Rectal smooth muscle tissue (tissue), 1 donor: Measurements from ENCODE around the gene BCDIN3D.
"Not testable (repeated sequence)": the region's sequence is repeated elsewhere in the genome, so short reads cannot be mapped to it uniquely, and the experiment has no call there.

ENCODE experiments used
- H3K27ac ChIP-seq: one replicate; pipeline ENCODE4 v1.7.0; 2013; ENCODE audit warnings: low read depth, low read length, inconsistent platforms
- H3K27me3 ChIP-seq: one replicate; pipeline ENCODE4 v1.7.0; 2013; ENCODE audit warnings: low read length; ENCODE audit not compliant: control insufficient read depth, insufficient read depth
- H3K36me3 ChIP-seq: one replicate; pipeline ENCODE4 v1.7.0; 2013; ENCODE audit warnings: low read length; ENCODE audit not compliant: control insufficient read depth, insufficient read depth
- H3K4me1 ChIP-seq: one replicate; pipeline ENCODE4 v1.7.0; 2013; ENCODE audit warnings: low read length; ENCODE audit not compliant: control insufficient read depth, insufficient read depth
- H3K4me3 ChIP-seq: one replicate; pipeline ENCODE4 v1.7.0; 2013; ENCODE audit warnings: low read length
- H3K9ac ChIP-seq: one replicate; pipeline ENCODE4 v1.7.0; 2013; ENCODE audit warnings: low read length

The BCDIN3D gene

DNA sequence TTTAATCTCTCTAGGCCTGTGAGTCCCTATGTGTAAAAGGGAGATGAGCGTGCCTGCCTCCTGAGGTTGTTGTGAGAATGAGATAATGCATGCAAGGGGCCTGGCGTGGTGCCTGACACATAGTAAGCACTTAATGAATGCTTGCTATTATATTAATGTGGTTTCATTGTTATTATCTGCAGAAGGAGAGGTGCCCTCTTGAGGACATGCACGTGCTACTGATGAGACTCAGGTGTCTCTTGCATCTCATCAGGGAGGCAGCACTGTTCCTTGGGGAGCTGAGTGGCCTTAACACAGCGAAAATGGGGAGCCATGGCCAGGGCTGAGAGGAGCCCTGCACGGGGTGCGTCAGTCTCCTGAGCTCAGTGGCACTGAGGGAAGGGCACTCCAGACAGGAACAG lies 29.9 kb upstream of the BCDIN3D start:
- no peak overlapping the region for H3K4me3 ChIP-seq
- no peaks in the 10 kb centered on the region for H3K27me3 ChIP-seq
- no peaks in the 10 kb centered on the region for H3K4me1 ChIP-seq
- no peaks in the 10 kb centered on the region for H3K36me3 ChIP-seq
- no peak overlapping the region for H3K9ac ChIP-seq
- no peak overlapping the region for H3K27ac ChIP-seq

DNA sequence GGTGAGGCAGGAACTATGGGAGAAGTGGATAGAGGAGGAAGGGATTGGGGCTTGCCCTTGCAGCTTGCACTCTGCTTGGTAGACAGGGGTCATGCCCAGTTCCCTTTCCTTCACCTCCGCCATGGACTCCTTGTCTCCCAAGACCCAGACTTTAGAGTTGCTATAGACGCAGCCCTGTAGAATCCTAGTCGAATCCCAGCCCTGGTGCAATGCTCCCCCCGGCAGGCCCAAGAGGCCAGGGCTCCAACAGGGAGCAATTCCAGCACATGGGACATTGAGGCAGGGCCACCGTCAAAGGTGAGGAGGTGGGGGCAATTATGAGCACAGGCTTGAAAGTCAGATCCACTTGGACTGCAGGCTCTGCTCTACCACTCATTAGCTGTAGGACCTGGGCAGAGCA lies 29.5 kb upstream of the BCDIN3D start:
- Histone ChIP-seq H3K27ac (no peak overlapping the region), H3K9ac (no peak overlapping the region), H3K4me3 (no peak overlapping the region), H3K27me3 (no peaks in the 10 kb centered on the region), H3K4me1 (no peaks in the 10 kb centered on the region), H3K36me3 (no peaks in the 10 kb centered on the region)

DNA sequence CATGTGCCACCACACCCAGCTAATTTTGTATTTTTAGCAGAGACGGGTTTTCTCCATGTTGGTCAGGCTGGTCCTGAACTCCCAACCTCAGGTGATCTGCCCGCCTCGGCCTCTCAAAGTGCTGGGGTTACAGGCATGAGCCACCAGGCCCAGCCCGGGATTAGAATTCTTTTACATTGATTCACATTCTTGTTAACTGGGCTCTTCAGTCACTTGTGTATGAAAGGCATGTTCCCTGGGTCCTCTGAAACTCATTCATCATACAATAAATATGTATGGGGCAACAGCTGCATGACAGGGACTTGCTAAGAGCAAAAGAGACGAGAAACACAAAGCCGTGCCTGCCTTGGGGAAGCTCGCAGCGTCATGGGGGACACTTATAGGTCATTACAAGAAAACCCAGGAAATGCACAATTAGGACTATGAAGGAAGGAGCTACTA lies 28.9 kb upstream of the BCDIN3D start:
- not testable (repeated sequence) for H3K4me3 ChIP-seq, H3K36me3 ChIP-seq, H3K27ac ChIP-seq, H3K9ac ChIP-seq, H3K4me1 ChIP-seq, H3K27me3 ChIP-seq

DNA sequence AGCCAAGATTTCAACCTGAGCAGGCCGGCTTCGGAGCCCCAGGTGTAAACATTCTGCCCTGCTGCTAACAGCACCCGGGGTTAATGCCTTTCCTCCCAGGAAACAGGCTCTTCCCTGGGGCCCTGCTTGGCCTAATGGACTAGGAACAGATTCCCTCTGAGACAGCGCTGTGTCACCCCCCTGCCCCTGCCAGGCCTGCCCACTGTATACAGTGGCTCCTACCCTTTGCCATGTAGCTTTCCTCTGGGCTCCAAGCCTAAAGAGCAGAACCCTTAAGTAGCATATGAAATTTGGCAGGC lies 28.3 kb upstream of the BCDIN3D start:
- Histone ChIP-seq H3K27me3 (no peaks in the 10 kb centered on the region), H3K36me3 (no peaks in the 10 kb centered on the region), H3K4me1 (no peaks in the 10 kb centered on the region), H3K9ac (no peak overlapping the region), H3K4me3 (no peak overlapping the region), H3K27ac (no peak overlapping the region)

DNA sequence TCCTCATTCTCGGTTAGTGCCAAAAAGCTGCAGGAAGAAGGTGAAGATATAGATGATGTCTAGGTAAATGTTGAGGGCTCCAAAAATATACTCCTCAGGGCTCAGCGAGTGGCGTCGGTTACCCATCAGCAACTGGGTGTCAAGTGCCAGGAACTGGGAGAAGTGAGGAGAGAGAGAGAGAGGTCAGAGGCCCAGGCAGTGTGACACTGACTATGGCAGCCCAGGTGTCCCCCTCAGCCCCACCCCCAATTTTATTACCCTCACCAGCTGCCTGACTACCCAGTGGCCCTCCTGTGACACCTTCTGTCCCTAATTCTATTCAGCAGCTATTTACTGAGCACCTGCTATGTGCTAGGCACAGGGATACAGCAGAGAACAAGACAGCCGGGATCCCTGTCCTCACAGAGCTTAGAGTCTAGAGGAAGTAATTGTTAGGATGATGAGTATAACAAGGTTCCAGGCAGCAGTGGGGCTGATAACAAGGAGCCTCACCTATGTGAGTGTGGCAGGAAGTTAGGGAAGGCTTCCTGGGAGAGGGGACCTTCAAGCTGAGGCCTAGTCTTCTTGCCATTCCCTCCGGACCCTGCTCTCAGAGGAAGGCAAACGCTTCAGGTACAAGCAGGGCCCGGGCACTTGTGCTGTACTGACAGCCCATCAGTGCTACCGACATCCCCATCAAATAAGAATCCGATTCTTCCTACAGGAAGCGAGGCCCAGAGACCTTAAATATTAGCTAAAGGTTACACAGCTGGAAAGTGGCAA lies 27.8 kb upstream of the BCDIN3D start:
- Histone ChIP-seq H3K9ac (no peak overlapping the region), H3K27ac (no peak overlapping the region), H3K27me3 (no peaks in the 10 kb centered on the region), H3K4me1 (no peaks in the 10 kb centered on the region), H3K4me3 (no peak overlapping the region), H3K36me3 (no peaks in the 10 kb centered on the region)

DNA sequence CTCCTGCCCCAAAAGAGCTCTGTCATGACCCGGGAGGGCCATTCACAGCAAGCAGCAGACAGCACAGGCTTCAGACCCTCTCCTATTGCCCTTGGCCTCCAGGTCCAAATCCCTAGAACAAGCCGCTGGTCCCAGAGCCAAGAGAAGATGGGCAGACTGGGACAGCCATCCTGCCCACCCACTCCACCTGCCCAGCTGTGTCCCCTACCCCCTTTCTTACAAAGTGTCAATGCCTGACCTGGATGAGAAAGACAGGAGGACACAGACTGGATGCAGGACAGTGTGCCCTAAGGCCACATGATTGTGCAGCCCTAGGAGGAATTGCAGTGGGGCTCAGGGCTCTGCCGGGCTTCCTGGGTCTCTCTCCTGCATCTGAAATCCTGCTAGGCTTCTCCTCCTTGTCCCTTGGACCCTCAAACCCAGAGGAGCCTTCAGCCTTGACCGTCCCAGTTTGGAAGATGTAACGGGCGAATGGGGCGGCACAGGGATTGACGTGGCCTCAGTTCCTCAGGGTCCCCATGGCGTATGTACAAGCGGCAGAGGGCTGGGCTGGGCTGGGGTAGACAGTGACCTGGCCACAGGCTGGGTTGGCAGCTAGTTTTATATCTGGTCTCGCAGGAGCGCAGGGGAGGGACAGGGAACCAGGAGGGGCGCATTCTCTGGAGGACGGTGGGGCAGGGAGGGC lies 27.1 kb upstream of the BCDIN3D start:
- H3K4me1 ChIP-seq, result no peaks in the 10 kb centered on the region
- H3K36me3 ChIP-seq, result no peaks in the 10 kb centered on the region
- no peak overlapping the region for H3K27ac ChIP-seq
- H3K27me3 ChIP-seq, result no peaks in the 10 kb centered on the region
- H3K4me3 ChIP-seq, result no peak overlapping the region
- H3K9ac ChIP-seq, result no peak overlapping the region

DNA sequence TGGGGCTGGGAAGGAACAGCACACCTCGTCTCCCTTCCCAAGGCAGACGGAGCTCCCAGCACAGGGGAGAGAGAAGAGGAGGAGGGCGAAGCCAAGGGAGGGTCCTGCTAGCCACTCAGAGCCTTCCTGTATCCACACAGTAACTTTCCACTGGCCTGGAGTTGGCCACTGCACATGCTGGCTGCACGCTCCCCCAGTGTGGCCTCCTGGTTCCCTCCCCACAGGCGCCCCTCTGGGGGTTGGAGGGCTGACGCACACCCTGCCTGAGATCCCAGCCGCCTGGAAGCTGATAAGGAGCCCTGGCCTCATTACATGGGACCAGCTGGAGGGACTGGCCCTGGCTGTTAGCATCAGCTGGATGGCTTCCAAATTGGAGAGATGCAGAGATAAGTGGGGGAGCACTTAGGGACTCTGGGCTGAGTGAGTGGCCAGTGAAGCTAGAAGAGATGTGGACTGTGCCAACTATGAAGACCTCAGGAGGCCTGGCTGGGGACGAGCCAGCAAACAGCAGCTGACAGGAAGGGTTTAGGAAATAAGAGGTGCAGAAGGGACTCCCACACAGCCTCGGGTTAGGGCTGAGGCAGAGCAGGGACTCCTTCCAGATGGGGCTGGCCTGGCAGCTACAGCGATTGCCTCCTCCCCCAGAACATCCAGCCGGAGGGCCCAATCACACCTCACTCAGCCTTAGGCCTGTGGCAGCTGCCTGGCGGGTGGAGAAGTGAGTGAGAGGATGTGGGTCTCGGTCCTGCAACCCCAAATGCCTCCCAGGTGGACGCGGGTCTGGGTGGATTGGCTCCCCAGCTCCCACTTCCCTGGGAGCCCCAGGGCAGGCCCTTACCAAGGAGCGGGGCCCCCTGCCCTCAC lies 26.3 kb upstream of the BCDIN3D start:
- Histone ChIP-seq H3K27ac (no peak overlapping the region), H3K27me3 (no peaks in the 10 kb centered on the region), H3K36me3 (no peaks in the 10 kb centered on the region), H3K4me1 (no peaks in the 10 kb centered on the region), H3K4me3 (no peak overlapping the region), H3K9ac (no peak overlapping the region)

DNA sequence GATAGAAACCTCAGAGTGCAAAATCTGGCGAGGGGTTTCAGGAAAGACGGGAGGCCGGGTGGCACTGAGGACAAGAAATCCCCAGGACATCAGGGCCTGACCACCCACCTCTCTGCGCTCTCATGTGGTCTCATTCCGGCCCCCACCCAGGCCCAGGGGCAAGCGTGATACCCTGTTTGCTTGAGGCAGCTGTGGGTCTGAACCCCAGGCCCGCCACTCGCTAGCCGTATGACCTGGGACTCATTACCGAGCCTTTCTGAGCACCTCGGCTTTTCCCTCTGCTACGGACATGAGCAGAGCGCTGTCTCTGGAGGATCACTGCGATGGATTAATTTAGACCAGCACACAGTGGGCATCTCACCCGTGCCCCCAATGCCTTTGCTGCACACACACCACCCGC lies 25.5 kb upstream of the BCDIN3D start:
- Histone ChIP-seq H3K27ac (peak overlapping the region; percentile 20), H3K27me3 (no peaks in the 10 kb centered on the region), H3K9ac (no peak overlapping the region), H3K4me1 (no peaks in the 10 kb centered on the region), H3K36me3 (no peaks in the 10 kb centered on the region), H3K4me3 (no peak overlapping the region)

DNA sequence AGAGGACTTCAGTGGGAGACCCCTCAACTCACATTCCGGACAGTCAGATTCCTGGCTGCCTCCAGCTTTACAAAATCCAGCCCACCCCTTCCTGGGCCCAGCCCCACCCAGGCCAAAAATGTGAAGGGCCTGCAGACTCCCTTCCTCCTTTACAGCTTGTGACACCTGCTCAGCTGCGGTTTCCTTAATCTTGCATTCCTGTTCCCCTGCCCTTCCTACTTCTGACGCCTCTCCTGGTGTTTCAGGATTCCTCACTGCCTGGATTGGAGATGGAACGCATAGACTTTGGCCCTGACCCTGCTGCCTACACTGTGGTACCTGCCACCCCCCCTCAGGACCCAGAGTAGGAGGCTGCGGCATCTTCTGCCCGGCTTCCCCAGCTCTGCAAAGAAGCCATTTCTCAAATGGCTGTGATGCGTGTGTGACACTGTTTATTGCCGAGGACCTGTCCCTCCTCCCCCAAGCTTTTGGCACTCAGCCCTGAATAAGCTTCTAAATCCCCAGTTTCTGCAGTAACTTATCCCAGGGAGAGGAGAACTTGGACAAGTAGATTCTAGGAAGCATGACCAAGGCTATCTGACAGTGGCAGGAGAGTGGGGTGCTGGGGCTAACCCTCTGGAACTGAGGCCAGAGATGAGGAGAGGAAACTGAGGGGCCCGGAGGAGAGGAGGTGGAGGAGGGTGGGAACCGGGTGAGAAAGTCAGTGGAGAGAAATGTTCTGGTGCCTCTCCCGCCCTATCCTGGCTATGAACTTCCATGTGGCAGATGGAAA lies 24.9 kb upstream of the BCDIN3D start:
- no peaks in the 10 kb centered on the region for H3K4me1 ChIP-seq
- no peaks in the 10 kb centered on the region for H3K27me3 ChIP-seq
- no peak overlapping the region for H3K27ac ChIP-seq
- H3K4me3 ChIP-seq, result no peak overlapping the region
- no peaks in the 10 kb centered on the region for H3K36me3 ChIP-seq
- H3K9ac ChIP-seq, result no peak overlapping the region

DNA sequence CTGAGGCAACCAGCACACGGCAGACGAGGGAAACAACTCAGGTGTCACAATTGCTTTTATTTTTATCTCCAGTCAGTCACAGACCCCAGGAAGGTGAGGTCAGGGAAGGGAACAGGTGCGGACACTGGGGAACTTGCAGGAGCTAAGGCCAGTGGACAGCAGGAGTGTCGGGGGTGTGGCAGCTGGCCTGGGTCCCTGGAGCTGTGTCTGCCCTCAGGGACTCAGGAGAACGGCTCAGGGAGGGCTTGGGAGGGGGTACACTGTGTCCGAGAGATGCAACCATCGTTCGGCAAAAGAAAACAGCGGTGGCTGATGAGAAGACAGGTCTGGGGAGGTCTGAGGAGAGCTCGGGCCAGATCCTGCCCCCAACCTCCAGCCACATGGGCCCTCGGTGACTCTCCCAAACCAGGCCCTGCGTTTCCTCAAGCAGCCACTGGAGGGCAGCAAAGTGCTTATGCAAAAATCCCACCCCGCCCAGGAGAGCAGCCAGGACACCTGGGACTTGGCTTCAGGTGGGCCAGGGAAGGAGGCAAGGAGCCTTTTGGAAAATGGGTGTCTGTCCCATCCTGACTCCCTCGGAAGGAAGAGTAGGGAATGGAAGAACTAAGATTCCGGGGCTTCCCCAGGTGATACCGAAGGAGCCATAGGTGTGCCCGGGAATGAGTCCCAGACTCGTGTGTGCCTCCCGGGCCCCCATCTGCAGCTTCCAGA lies 24.1 kb upstream of the BCDIN3D start:
- Histone ChIP-seq H3K4me3 (no peak overlapping the region), H3K36me3 (no peaks in the 10 kb centered on the region), H3K9ac (no peak overlapping the region), H3K27me3 (no peaks in the 10 kb centered on the region), H3K4me1 (no peaks in the 10 kb centered on the region), H3K27ac (no peak overlapping the region)

DNA sequence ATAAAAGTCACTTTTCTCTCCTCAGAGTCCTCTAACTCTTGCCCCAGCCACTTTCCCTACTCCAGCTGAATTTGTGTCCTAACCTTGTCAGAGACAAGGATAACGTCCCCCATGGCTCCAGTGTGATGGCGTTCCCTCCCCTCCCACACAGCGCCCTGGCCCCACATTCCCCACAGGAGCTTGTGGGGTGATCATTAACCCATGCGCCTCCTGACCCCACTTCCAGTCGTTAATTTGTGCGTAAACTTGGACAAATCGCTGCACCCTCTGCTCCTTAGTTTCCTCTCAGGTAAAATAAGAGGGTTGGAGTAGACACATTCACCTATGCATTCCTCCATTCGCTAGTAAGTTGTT lies 22.9 kb upstream of the BCDIN3D start:
- Histone ChIP-seq H3K27ac (no peak overlapping the region), H3K36me3 (no peaks in the 10 kb centered on the region)

More for the DNA sequence above, 22.9 kb upstream of the BCDIN3D start:
- H3K9ac ChIP-seq, result no peak overlapping the region
- no peaks in the 10 kb centered on the region for H3K4me1 ChIP-seq
- H3K4me3 ChIP-seq, result no peak overlapping the region
- no peaks in the 10 kb centered on the region for H3K27me3 ChIP-seq
